ENCODE measurements around the gene THEMIS.

GRCh38 chr6:127912914-127913313 is 12.1 kb upstream of the THEMIS start:
- no peak for TF ChIP-seq CTCF (IDR thresholded peaks at IDR 0.05)
- TF ChIP-seq POLR2A (IDR thresholded peaks at IDR 0.05), result no peak

All from heart left ventricle (tissue), 13 donors.